Heart right ventricle (tissue), 16 donors: ENCODE data around the gene CCDC40. TPM values are rescaled to one million over a fixed set of nuclear protein-coding genes. Genes with fewer than 3 reads are reported as not detected.

Experiments
- ATAC-seq, 8 donors: fragments of 200-7000 bp; cut with Tn5 transposase; one replicate each; pipeline ENCODE4 v1.9.1; 2020; ENCODE audit warnings: mild to moderate bottlenecking in 8 of 8, moderate library complexity in 8 of 8, moderate number of reproducible peaks in 1 of 8
- DNase-seq, 2 donors: peaks; one replicate each; pipeline ENCODE4 v3.0.0-alpha.2; 2020
- H3K27ac ChIP-seq, 10 donors: fragments of 200-600 bp; sonication (generic) in 2 of 10; one replicate each; pipeline versions ENCODE4 v1.5.0 to v1.8.0; 2020 to 2022; ENCODE audit warnings: mild to moderate bottlenecking in 3 of 10
- H3K27me3 ChIP-seq, 7 donors: fragments of 200-600 bp; one replicate each; pipeline ENCODE4 v1.8.0; 2021 to 2022; ENCODE audit warnings: mild to moderate bottlenecking in 2 of 7
- H3K36me3 ChIP-seq, 9 donors: fragments of 200-600 bp; sonication (generic) in 1 of 9; one replicate each; pipeline versions ENCODE4 v1.5.0 to v1.8.0; 2020 to 2022; ENCODE audit warnings: mild to moderate bottlenecking in 2 of 9
- H3K4me1 ChIP-seq, 9 donors: fragments of 200-600 bp; sonication (generic) in 1 of 9; one replicate each; pipeline versions ENCODE4 v1.5.0 to v1.8.0; 2020 to 2022; ENCODE audit warnings: mild to moderate bottlenecking in 4 of 9
- H3K4me3 ChIP-seq, 10 donors: fragments of 200-600 bp; sonication (generic) in 2 of 10; one replicate each; pipeline versions ENCODE4 v1.5.0 to v1.8.0; 2020 to 2022; ENCODE audit warnings: mild to moderate bottlenecking in 7 of 10, moderate library complexity in 2 of 10
- H3K9me3 ChIP-seq, 11 donors: fragments of 200-600 bp in 10 of 11; sonication (generic) in 2 of 11; one replicate each; pipeline versions ENCODE4 v1.5.0 to v1.8.0; 2013 to 2022; ENCODE audit warnings: mild to moderate bottlenecking in 2 of 11, control low read depth in 1 of 11, moderate library complexity in 1 of 11
- CTCF ChIP-seq, 9 donors: fragments of 200-600 bp; sonication (generic) in 2 of 9; IDR thresholded peaks; one replicate each; pipeline versions ENCODE4 v1.5.0 to v1.8.0; 2021 to 2022; ENCODE audit warnings: antibody characterized with exemption in 9 of 9, mild to moderate bottlenecking in 5 of 9, moderate library complexity in 1 of 9
- WGBS, 2 donors: extraction: QIAGEN DNeasy Blood & Tissue Kit; methylation state at CpG; one replicate each; pipeline ENCODE4 v1.1.7; 2013; ENCODE audit warnings: inconsistent platforms in 1 of 2; 5-methylcytosine and 5-hydroxymethylcytosine counted together
- intact Hi-C, 10 donors: fragments of 100-400 bp; cut with DNase I; formaldehyde crosslinking; loops; one replicate each; pipeline versions ENCODE4 v1.11.1 to v1.14.2; 2022
- polyA plus RNA-seq, 2 donors: library from polyadenylated mRNA; stranded (reverse); fragments of 200-250 nt; gene quantifications; one replicate each; pipeline ENCODE4 v1.2.3, GENCODE V29; 2013
- total RNA-seq, 10 donors: library from RNA; stranded (reverse); fragmentation: NEBNext Ultra II Directional in 3 of 10; extraction: Animal tissue kit (Norgen Biotek cat#: 25700) in 3 of 10; gene quantifications; one replicate each; pipeline versions ENCODE4 v1.2.1 to v1.2.4, GENCODE V29; 2021 to 2023
- donor health status: Arrhythmogenic right ventricular cardiomyopathy.
- donor health status: ischemic (EF 13 %, LVEDD 7.1; RV severe dilation, severe dysfunction).
- donor health status: healthy with polysubstance abuse.
- donor health status: DM: no; HTN: yes; CAD: no.
- donor health status: DM: no; HTN: no; CAD: no.
- donor health status: ischemic (EF 25% LVEDD 6.9; RV normal size, moderate dysfunction).
- donor health status: ischemic (EF 25% LVEDD 5.7; RV mildly dilated, moderate dysfunction).
- donor health status: healthy.
- donor health status: DM: yes; HTN: yes; CAD: no.
- donor health status: Ischemic cardiomyopathy.
- donor health status: ischemic (EF 35%, LVEDD 5.7; RV mildly dilated, moderate dysfunction).
- donor health status: nonischemic (EF 11% LVEDD 7.7; RV severe dilation, severe dysfunction).
- donor health status: DM: yes; HTN: yes; CAD: no.
- donor health status: PGD.
- donor health status: ischemic (EF 29% LVEDD 5.4; RV normal size, mild dysfunction).
- donor health status: nonischemic (EF 23%, LVEDD 6.1; RV moderate dilation, normal function).

CCDC40 gene
- total and polyA plus RNA-seq, 12 donors = 2.0 to 8.9 (median 6.6) TPM

- intact Hi-C loops = loop anchor here in 9 of 10 donors (5.0 to 10.0 kb wide), 9 partner anchors 149 to 249 kb away; partner anchors contain the start of genes CBX4 (in 2 of the 9) and CBX8 (in 1 of the 9)
- peak overlapping the region; percentile 9 to 56 (median 51) for H3K4me3 ChIP-seq
- DNase-seq (peak; percentile 80 to 83), ATAC-seq (peak; percentile 79 to 92 (median 88))
- H3K4me1 ChIP-seq = peaks cover 22 to 56% (median 45%) of the 10 kb centered on the region in 9 donors
- WGBS, 2 donors = 29 to 36% methylated on average over 26 to 29 of the region's 30 CpGs
- H3K27ac ChIP-seq = peak overlapping the region in 7 of 10 donors; percentile 43 to 88 (median 87)
- TF ChIP-seq CTCF (IDR thresholded peaks at IDR 0.05) = peak; percentile 38 to 76 (median 60)
- no peaks in the 10 kb centered on the region for H3K9me3 ChIP-seq
- H3K36me3 ChIP-seq = no peaks in the 10 kb centered on the region
- no peaks in the 10 kb centered on the region for H3K27me3 ChIP-seq
Measured at GRCh38 chr17:79991140-79991923, 45.1 kb upstream of the CCDC40 start.

DNA sequence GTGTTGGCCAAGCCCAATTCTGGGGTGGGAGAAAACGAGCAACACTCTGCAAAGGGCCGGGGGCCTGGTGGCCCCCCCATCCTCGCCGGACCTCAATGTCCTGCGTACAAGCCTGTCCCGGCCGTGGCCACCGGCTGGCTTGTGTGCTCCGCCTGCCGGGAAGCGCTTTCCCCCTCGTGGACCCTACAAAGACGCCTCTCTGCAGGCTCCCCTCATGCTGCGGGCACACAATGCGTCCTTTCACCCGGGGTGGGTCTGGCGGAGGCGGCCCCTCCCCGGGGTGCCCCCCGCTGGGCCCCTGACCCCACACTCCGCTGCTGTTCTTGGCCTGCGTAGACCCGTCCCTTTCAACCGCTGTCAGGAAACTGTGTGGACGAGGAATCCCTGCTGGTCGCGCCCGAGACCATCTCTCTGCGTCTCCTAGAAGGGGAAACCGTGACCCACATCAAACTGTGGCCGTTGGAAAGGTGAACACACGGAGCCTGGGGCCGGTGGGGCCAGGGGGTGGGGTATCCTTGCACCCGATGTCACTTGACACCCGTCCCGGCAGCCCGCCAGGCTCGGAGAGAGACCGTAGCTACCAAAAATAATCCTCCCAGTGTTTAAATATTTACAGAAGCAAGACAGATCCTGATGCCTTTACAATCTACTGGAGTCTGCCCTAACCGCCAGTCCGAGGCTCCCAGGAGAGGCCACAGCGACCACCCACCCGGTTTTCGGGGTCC lies 44.4 kb upstream of the CCDC40 start:
- H3K27ac ChIP-seq = peak overlapping the region; percentile 43 to 88 (median 73)
- no peaks in the 10 kb centered on the region for H3K27me3 ChIP-seq
- peaks cover 0 to 2% (median 0%) of the 10 kb centered on the region in 9 donors for H3K36me3 ChIP-seq
- peak overlapping the region; percentile 9 to 56 (median 51) for H3K4me3 ChIP-seq
- no peaks in the 10 kb centered on the region for H3K9me3 ChIP-seq
- DNase-seq (peak; percentile 45 to 58), ATAC-seq (peak; percentile 26 to 70 (median 44))
- 17 to 22% methylated on average over 43 to 44 of the region's 44 CpGs for WGBS, 2 donors
- peaks cover 22 to 57% (median 42%) of the 10 kb centered on the region in 9 donors for H3K4me1 ChIP-seq
- TF ChIP-seq CTCF (IDR thresholded peaks at IDR 0.05) = peak in 5 of 9 donors; percentile 17 to 41 (median 22)
- intact Hi-C loops = loop anchor here in 9 of 10 donors (5.0 to 10.0 kb wide), 9 partner anchors 150 to 250 kb away; partner anchors contain the start of genes CBX4 (in 2 of the 9) and CBX8 (in 1 of the 9)

- no peaks in the 10 kb centered on the region for H3K9me3 ChIP-seq
- DNase-seq (no peak), ATAC-seq (peak in 5 of 8 donors; percentile 1 to 29 (median 19))
- H3K4me1 ChIP-seq = peaks cover 22 to 59% (median 35%) of the 10 kb centered on the region in 9 donors
- 70 to 80% methylated on average over 10 of the region's 10 CpGs for WGBS, 2 donors
- no peaks in the 10 kb centered on the region for H3K27me3 ChIP-seq
- intact Hi-C loops = loop anchor here in 9 of 10 donors (5.0 to 10.0 kb wide), 9 partner anchors 151 to 251 kb away; partner anchors contain the start of genes CBX4 (in 2 of the 9) and CBX8 (in 1 of the 9)
- peak overlapping the region in 9 of 10 donors; percentile 43 to 88 (median 77) for H3K27ac ChIP-seq
- no peak for TF ChIP-seq CTCF (IDR thresholded peaks at IDR 0.05)
- H3K36me3 ChIP-seq = peaks cover 0 to 2% (median 0%) of the 10 kb centered on the region in 9 donors
- peak overlapping the region in 7 of 10 donors; percentile 27 to 56 (median 52) for H3K4me3 ChIP-seq
Measured at GRCh38 chr17:79992649-79993389, 43.6 kb upstream of the CCDC40 start.
